Measurements from ENCODE around the gene C10orf143.

The C10orf143 gene

GRCh38 chr10:130016095-130016494 lies 94.5 kb downstream of the C10orf143 start:
- no peak for DNase-seq (ENCODE audit: low read depth in 2 of 2)

DNA sequence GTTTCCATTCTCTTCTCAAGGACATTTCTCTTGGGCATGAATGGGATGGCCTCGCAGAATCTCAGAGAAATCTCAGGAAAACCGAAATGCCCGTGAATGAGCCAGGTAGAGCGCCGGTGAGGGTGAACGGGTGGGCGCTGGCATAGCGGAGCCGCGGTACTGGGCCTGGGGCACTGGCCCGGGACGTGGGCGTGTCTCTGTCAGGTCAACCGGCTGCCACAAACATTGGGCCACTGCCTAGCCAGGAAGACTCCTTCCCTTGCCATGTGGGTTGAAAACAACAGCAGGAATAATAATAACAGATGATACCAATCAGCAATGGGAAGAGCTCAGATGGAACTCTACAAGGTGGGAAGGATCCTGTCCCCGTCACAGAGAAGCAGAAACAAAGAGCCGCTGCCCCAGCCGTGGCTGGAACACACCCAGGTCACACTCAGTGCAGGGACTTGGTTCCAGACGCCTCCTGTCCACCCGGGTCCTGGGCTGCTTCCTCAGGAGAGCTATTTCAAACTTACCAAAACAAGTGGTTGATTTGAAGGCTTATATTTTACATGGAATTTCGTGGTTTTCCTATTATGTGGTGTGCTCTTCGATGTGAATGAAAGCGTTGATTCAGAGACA lies 95.4 kb downstream of the C10orf143 start:
- no peak for DNase-seq (ENCODE audit: low read depth in 2 of 2)

GRCh38 chr10:130014263-130015074 lies 96.2 kb downstream of the C10orf143 start:
- DNase-seq (ENCODE audit: low read depth in 2 of 2) = no peak

Measured in stimulated activated CD4-positive, alpha-beta T cell treated with anti-CD3 and anti-CD28 coated beads, Interleukin-15, amount 100 ng/mL, for 48 hours (primary cell).